ENCODE results near the gene VSTM4. TPM values are rescaled to one million over a fixed set of nuclear protein-coding genes. Genes with fewer than 3 reads are reported as not detected.

VSTM4 gene
- polyA plus RNA-seq, 1 donor (not counting 4 experiments of a cell fraction or from before 2014, with no cell fraction given): not detected

DNA sequence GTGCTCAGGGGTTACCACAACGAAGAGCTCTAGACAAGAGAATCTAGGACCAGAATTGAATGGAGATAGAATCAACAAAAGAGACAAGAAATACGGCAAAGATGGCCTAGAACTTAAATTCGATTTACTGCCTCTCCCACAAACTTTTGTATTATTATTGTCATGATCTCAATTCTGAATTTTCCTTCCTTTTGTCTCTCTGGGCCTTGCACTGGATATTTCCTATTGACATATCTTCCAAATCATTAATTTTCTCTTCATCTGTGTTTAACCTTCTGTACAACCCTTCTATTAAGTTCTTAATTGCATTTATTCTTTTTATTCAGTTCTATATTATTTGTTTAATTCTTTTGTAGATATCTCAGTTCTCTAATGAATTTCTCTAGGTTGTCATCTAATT, 28.4 kb downstream of the VSTM4 start:
- H3K4me3 ChIP-seq (ENCODE audit: control insufficient read depth in 2 of 3, extremely low read depth in 1 of 3, insufficient read depth in 2 of 3, low read depth in 1 of 3, low read length in 3 of 3): no peak overlapping the region

DNA sequence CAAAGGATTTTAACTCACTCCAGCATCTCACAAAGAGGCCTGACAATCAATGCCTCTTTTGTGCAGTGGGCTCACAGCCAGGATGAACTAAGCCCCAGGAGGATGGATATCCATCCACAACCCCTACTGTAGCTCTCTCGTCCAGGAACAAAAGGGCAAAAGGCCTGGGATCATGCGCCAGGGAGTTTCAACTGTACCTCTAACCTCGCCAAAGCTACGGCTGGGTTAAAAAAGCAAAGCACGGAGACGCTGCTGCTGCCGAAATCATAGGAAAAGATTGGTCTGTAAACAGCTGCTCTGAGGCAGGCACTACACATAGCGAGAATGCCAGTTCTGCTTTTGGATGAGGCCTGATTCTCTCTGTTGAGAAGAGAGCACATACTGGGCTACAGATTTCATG, 32.1 kb downstream of the VSTM4 start:
- H2AFZ ChIP-seq (ENCODE audit: control insufficient read depth, low read length): no peak overlapping the region
- TF ChIP-seq, protein P1, sequence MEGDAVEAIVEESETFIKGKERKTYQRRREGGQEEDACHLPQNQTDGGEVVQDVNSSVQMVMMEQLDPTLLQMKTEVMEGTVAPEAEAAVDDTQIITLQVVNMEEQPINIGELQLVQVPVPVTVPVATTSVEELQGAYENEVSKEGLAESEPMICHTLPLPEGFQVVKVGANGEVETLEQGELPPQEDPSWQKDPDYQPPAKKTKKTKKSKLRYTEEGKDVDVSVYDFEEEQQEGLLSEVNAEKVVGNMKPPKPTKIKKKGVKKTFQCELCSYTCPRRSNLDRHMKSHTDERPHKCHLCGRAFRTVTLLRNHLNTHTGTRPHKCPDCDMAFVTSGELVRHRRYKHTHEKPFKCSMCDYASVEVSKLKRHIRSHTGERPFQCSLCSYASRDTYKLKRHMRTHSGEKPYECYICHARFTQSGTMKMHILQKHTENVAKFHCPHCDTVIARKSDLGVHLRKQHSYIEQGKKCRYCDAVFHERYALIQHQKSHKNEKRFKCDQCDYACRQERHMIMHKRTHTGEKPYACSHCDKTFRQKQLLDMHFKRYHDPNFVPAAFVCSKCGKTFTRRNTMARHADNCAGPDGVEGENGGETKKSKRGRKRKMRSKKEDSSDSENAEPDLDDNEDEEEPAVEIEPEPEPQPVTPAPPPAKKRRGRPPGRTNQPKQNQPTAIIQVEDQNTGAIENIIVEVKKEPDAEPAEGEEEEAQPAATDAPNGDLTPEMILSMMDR (optimal IDR thresholded peaks at IDR 0.05 in 1 of 3, IDR thresholded peaks at IDR 0.05 in 1 of 3, conservative IDR thresholded peaks at IDR 0.05 in 1 of 3; ENCODE audit: extremely low read depth in 1 of 3, insufficient read depth in 2 of 3, low read length in 3 of 3): no peak
- no peak for TF ChIP-seq EZH2 (IDR thresholded peaks at IDR 0.05; ENCODE audit: low read length)
- no peak overlapping the region for H3K4me2 ChIP-seq (ENCODE audit: control insufficient read depth, extremely low read depth, insufficient read depth, low read depth, low read length)
- H3K9me1 ChIP-seq (ENCODE audit: control insufficient read depth, extremely low read depth, insufficient read depth, low read length): no peaks in the 10 kb centered on the region
- no peaks in the 10 kb centered on the region for H3K79me2 ChIP-seq (ENCODE audit: control insufficient read depth, insufficient read depth, low read length)
- H3K27me3 ChIP-seq (ENCODE audit: control insufficient read depth, extremely low read depth, insufficient read depth, low read length): peaks cover 5% of the 10 kb centered on the region
- H3K36me3 ChIP-seq (ENCODE audit: control insufficient read depth in 2 of 2, extremely low read depth in 1 of 2, insufficient read depth in 2 of 2, low read length in 2 of 2): no peaks in the 10 kb centered on the region
- DNase-seq (ENCODE audit: low read depth, low spot score) (no peak), FAIRE-seq (no peak)
- H3K4me3 ChIP-seq (ENCODE audit: control insufficient read depth in 2 of 3, extremely low read depth in 1 of 3, insufficient read depth in 2 of 3, low read depth in 1 of 3, low read length in 3 of 3): no peak overlapping the region
- no peaks in the 10 kb centered on the region for H4K20me1 ChIP-seq (ENCODE audit: control insufficient read depth, extremely low read depth, insufficient read depth, low read length)
- dilution Hi-C loops (cut with MboI; ENCODE audit: extremely low pct_ligation_motif_present, low sequenced_read_pairs): no loop called here
- no peaks in the 10 kb centered on the region for H3K4me1 ChIP-seq (ENCODE audit: control insufficient read depth, extremely low read depth, insufficient read depth, low read length)
- no peaks in the 10 kb centered on the region for H3K9me3 ChIP-seq (ENCODE audit: control insufficient read depth, low read depth, low read length)
- H3K27ac ChIP-seq (ENCODE audit: control insufficient read depth, insufficient read depth, low read length): no peak overlapping the region
- H3K9ac ChIP-seq (ENCODE audit: control insufficient read depth, extremely low read depth, insufficient read depth, low read length): no peak overlapping the region

More for the DNA sequence above, 28.4 kb downstream of the VSTM4 start:
- H3K4me2 ChIP-seq (ENCODE audit: control insufficient read depth, extremely low read depth, insufficient read depth, low read depth, low read length): no peak overlapping the region
- dilution Hi-C loops (cut with MboI; ENCODE audit: extremely low pct_ligation_motif_present, low sequenced_read_pairs): no loop called here
- no peaks in the 10 kb centered on the region for H3K9me1 ChIP-seq (ENCODE audit: control insufficient read depth, extremely low read depth, insufficient read depth, low read length)
- H3K9ac ChIP-seq (ENCODE audit: control insufficient read depth, extremely low read depth, insufficient read depth, low read length): no peak overlapping the region
- no peak overlapping the region for H2AFZ ChIP-seq (ENCODE audit: control insufficient read depth, low read length)
- H4K20me1 ChIP-seq (ENCODE audit: control insufficient read depth, extremely low read depth, insufficient read depth, low read length): no peaks in the 10 kb centered on the region
- DNase-seq (ENCODE audit: low read depth, low spot score) (no peak), FAIRE-seq (no peak)
- H3K4me1 ChIP-seq (ENCODE audit: control insufficient read depth, extremely low read depth, insufficient read depth, low read length): no peaks in the 10 kb centered on the region
- H3K36me3 ChIP-seq (ENCODE audit: control insufficient read depth in 2 of 2, extremely low read depth in 1 of 2, insufficient read depth in 2 of 2, low read length in 2 of 2): no peaks in the 10 kb centered on the region
- H3K27ac ChIP-seq (ENCODE audit: control insufficient read depth, insufficient read depth, low read length): no peak overlapping the region
- no peaks in the 10 kb centered on the region for H3K9me3 ChIP-seq (ENCODE audit: control insufficient read depth, low read depth, low read length)
- H3K27me3 ChIP-seq (ENCODE audit: control insufficient read depth, extremely low read depth, insufficient read depth, low read length): peaks cover 4% of the 10 kb centered on the region
- no peak for TF ChIP-seq EZH2 (IDR thresholded peaks at IDR 0.05; ENCODE audit: low read length)
- TF ChIP-seq, protein P1 (optimal IDR thresholded peaks at IDR 0.05 in 1 of 3, IDR thresholded peaks at IDR 0.05 in 1 of 3, conservative IDR thresholded peaks at IDR 0.05 in 1 of 3; ENCODE audit: extremely low read depth in 1 of 3, insufficient read depth in 2 of 3, low read length in 3 of 3): no peak
- no peaks in the 10 kb centered on the region for H3K79me2 ChIP-seq (ENCODE audit: control insufficient read depth, insufficient read depth, low read length)
